K562 (cell line): ENCODE data around the gene BCL2L13. TPM values are rescaled to one million over a fixed set of nuclear protein-coding genes. Genes with fewer than 3 reads are reported as not detected.

Source experiments
- ATAC-seq: fragments of 200-7000 bp; cut with Tn5 transposase; 3 replicates; pipeline ENCODE4 v1.9.1; 2020; ENCODE audit warnings: moderate library complexity
- BruUV-seq: library from RNA; stranded (reverse); fragments of 400-500 nt; replicated peaks from 2 replicates; lab custom pipeline; 2021; lab: Mats Ljungman, UMichigan
- CTCF ChIA-PET: fragments of 300-600 bp; formaldehyde crosslinking; extraction: SDS; loops from one replicate; lab custom pipeline; 2021; ENCODE audit warnings: low intra/inter-chr PET ratio; lab: Yijun Ruan, JAX
- POLR2A ChIA-PET: fragments of 300-600, 350-650 bp; sonication (Branson Sonifier 250); formaldehyde crosslinking; extraction: SDS; loops from one replicate; lab custom pipeline; 2021; ENCODE audit warnings: antibody characterized with exemption, inconsistent platforms; lab: Yijun Ruan, JAX
- DNase-seq, 4 experiments: peaks; one replicate each; pipeline versions ENCODE4 v3.0.0 to v3.0.0-alpha.2; 2011 to 2018; ENCODE audit warnings: low spot score in 3 of 4, mixed read lengths in 3 of 4; ENCODE audit errors: extremely low read depth in 1 of 4
- FAIRE-seq: peaks from 2 replicates; lab custom pipeline; 2011; peaks lifted over from hg19 to GRCh38; lab: Jason Lieb, UNC
- H2AFZ ChIP-seq: 2 replicates; pipeline ENCODE4 v1.6.0; 2011; ENCODE audit warnings: low read depth, low read length, control low read depth, inconsistent platforms
- H3K27ac ChIP-seq: fragments of 200-600 bp; 3 replicates; pipeline ENCODE4 v1.8.0; 2011; ENCODE audit warnings: low read depth, mild to moderate bottlenecking, control low read depth, inconsistent platforms, low read length, moderate library complexity, mixed read lengths; ENCODE audit errors: extremely low read depth
- H3K27me3 ChIP-seq, 2 experiments: fragments of 300-600 bp in 1 of 2; 2 replicates in 1 of 2; 3 replicates in 1 of 2; pipeline versions ENCODE4 v1.6.0 to v1.8.0; 2011; ENCODE audit warnings: inconsistent platforms in 2 of 2, low read length in 2 of 2, mild to moderate bottlenecking in 1 of 2, mixed read lengths in 1 of 2, moderate library complexity in 1 of 2; ENCODE audit not compliant: control insufficient read depth in 2 of 2, insufficient read depth in 2 of 2
- H3K36me3 ChIP-seq: fragments of 300-600 bp; 3 replicates; pipeline ENCODE4 v1.8.0; 2011; ENCODE audit warnings: mild to moderate bottlenecking, low read length, inconsistent platforms; ENCODE audit not compliant: control insufficient read depth, insufficient read depth
- H3K4me1 ChIP-seq, 2 experiments: fragments of 200-600 bp in 1 of 2; replicated peaks in 1 of 2; 2 replicates in 1 of 2; 3 replicates in 1 of 2; pipeline versions ENCODE4 v1.5.1 to v1.8.0; 2011; ENCODE audit warnings: inconsistent platforms in 2 of 2, low read length in 2 of 2, mild to moderate bottlenecking in 1 of 2, mixed read lengths in 1 of 2, moderate library complexity in 1 of 2; ENCODE audit not compliant: control insufficient read depth in 2 of 2, insufficient read depth in 2 of 2
- H3K4me2 ChIP-seq: 2 replicates; pipeline ENCODE4 v1.6.1; 2011; ENCODE audit warnings: low read length, control low read depth, inconsistent platforms, mixed read lengths; ENCODE audit not compliant: insufficient read depth
- H3K4me3 ChIP-seq: fragments of 200-600 bp; sonication (generic), shearing (Covaris generic); 2 replicates; pipeline ENCODE4 v1.5.1; 2016; ENCODE audit warnings: control low read depth, inconsistent platforms
- H3K79me2 ChIP-seq: fragments of 200-600 bp; 3 replicates; pipeline ENCODE4 v1.8.0; 2011; ENCODE audit warnings: low read length, inconsistent platforms; ENCODE audit not compliant: control insufficient read depth, insufficient read depth
- H3K9ac ChIP-seq, 2 experiments: 2 replicates each; pipeline versions ENCODE4 v1.6.0 to v1.6.1; 2011; ENCODE audit warnings: low read depth in 2 of 2, low read length in 2 of 2, control low read depth in 1 of 2, inconsistent platforms in 1 of 2, mild to moderate bottlenecking in 1 of 2, mixed read lengths in 1 of 2; ENCODE audit not compliant: insufficient read depth in 1 of 2
- H3K9me1 ChIP-seq: one replicate; pipeline ENCODE4 v1.6.0; 2011; ENCODE audit warnings: inconsistent platforms, mild to moderate bottlenecking, low read length, moderate library complexity; ENCODE audit not compliant: control insufficient read depth, insufficient read depth
- H3K9me3 ChIP-seq: replicated peaks from 2 replicates; pipeline ENCODE4 v1.5.1; 2011; ENCODE audit warnings: low read depth, low read length, inconsistent platforms; ENCODE audit not compliant: control insufficient read depth, insufficient read depth
- H4K20me1 ChIP-seq: replicated peaks from 2 replicates; pipeline ENCODE4 v1.6.1; 2011; ENCODE audit warnings: low read length, inconsistent platforms, mixed read lengths; ENCODE audit not compliant: control insufficient read depth, insufficient read depth
- GATAD2A ChIP-seq: fragments of 450-650 bp; IDR thresholded peaks from 2 replicates; pipeline ENCODE4 v1.6.1; 2017
- HCFC1 ChIP-seq: IDR thresholded peaks from 2 replicates; pipeline ENCODE4 v1.6.1; 2012; ENCODE audit warnings: low read depth, low read length, improper control_type of control experiment
- MAFG ChIP-seq: fragments of 450-650 bp; conservative IDR thresholded peaks from 2 replicates; pipeline ENCODE4 v1.6.1; 2016; ENCODE audit warnings: missing genetic modification characterization, missing compliant biosample characterization
- NKRF ChIP-seq: fragments of 450-650 bp; IDR thresholded peaks from 2 replicates; pipeline ENCODE4 v1.6.1; 2016; ENCODE audit warnings: borderline replicate concordance
- RREB1 ChIP-seq: fragments of 250-450 bp; sonication (Bioruptor Pico); IDR thresholded peaks from 2 replicates; pipeline ENCODE4 v1.4.0; 2020
- ZBED1 ChIP-seq: IDR thresholded peaks from 2 replicates; pipeline ENCODE4 v1.6.1; 2014
- WGBS: fragments of 100-300 bp; shearing (Covaris generic); methylation state at CpG from one replicate; pipeline ENCODE4 v1.1.6; 2016; ENCODE audit warnings: low coverage, mixed read lengths; ENCODE audit not compliant: insufficient coverage; ENCODE audit errors: missing lambda C conversion rate; 5-methylcytosine and 5-hydroxymethylcytosine counted together
- in situ Hi-C: fragments of 300-500 bp; cut with MboI; formaldehyde crosslinking; loops from 4 replicates; pipeline ENCODE4 v1.15.0; 2018; ENCODE audit warnings: inconsistent platforms, mixed read lengths
- intact Hi-C: fragments of 100-400 bp; cut with micrococcal nuclease; formaldehyde crosslinking; loops from 2 replicates; pipeline ENCODE4 v1.14.2; 2022
- polyA plus RNA-seq, 8 experiments: library from polyadenylated mRNA; depleted of rRNA in 4 of 8; stranded (reverse) in 5 of 8; unstranded in 3 of 8; fragments of >200 nt; fragmentation: Nextera tagmentation in 2 of 8; fragmentation: Illumina TruSeq in 1 of 8; extraction: Ambion mirVana in 2 of 8; extraction: Trizol in 1 of 8; gene quantifications; 2 replicates each; pipeline versions ENCODE4 v1.2.1 to v1.2.3, GENCODE V29; 2011 to 2014; ENCODE audit warnings: inconsistent platforms in 1 of 8, missing spikeins in 1 of 8
- total RNA-seq, 7 experiments: library from RNA; depleted of rRNA in 6 of 7; stranded (reverse); fragments of >200 nt in 6 of 7; fragmentation: Illumina TruSeq in 2 of 7; extraction: Trizol in 2 of 7; gene quantifications; 2 replicates each; pipeline versions ENCODE4 v1.2.1 to v1.2.3, GENCODE V29; 2011 to 2021; ENCODE audit warnings: low replicate concordance in 1 of 7

Gene BCL2L13
- total and polyA plus RNA-seq, 9 of the 15 experiments (the other 6 are each of a cell fraction or from before 2014, with no cell fraction given): 41.5 to 63.4 (median 56.5) TPM

GRCh38 chr22:17597217-17597616, 41.3 kb upstream of the BCL2L13 start:
- POLR2A ChIA-PET: interaction anchor here (0.7 to 2.2 kb wide), 3 partner anchors 8 to 10 kb away, joined by 3 to 10 read pairs (median 7); no protein-coding TSS in a partner anchor
- FAIRE-seq (no peak), DNase-seq (no peak), ATAC-seq (no peak)
- intact Hi-C loops (no loop called here), in situ Hi-C loops (no loop called here)
- Histone ChIP-seq H3K27ac (no peak overlapping the region), H3K9me1 (no peaks in the 10 kb centered on the region), H3K4me1 (no peaks in the 10 kb centered on the region), H4K20me1 (no peaks in the 10 kb centered on the region), H3K79me2 (no peaks in the 10 kb centered on the region), H3K27me3 (no peaks in the 10 kb centered on the region), H3K4me3 (no peak overlapping the region), H3K36me3 (peaks cover 84% of the 10 kb centered on the region), H3K9me3 (no peaks in the 10 kb centered on the region), H2AFZ (no peak overlapping the region), H3K4me2 (no peak overlapping the region), H3K9ac (no peak overlapping the region)
- CTCF ChIA-PET: no interaction called here
- 94% methylated on average over 2 of the region's 2 CpGs for WGBS
- no TSS peak for BruUV-seq
- no peak for TF ChIP-seq RREB1 (CRISPR knock-in tag)
- TF ChIP-seq ZBED1: no peak
- no peak for TF ChIP-seq HCFC1
- TF ChIP-seq NKRF: no peak
- no peak for TF ChIP-seq GATAD2A
- TF ChIP-seq MAFG: no peak
